Body of pancreas (tissue), 4 donors: ENCODE data around the gene NUMA1.

ENCODE experiments used
- POLR2A ChIP-seq, 3 donors: fragments of 450-650 bp; IDR thresholded peaks; one replicate each; pipeline ENCODE4 v1.6.1; 2016; ENCODE audit warnings: antibody characterized with exemption in 3 of 3, mild to moderate bottlenecking in 2 of 3
- TF ChIP-seq, protein P1 (sequence below), 7 experiments: fragments of 450-650 bp in 4 of 7; fragments of 200-600 bp in 3 of 7; sonication (generic) in 3 of 7; IDR thresholded peaks; one replicate each; pipeline ENCODE4 v1.5.1; 2016 to 2019; ENCODE audit warnings: antibody characterized with exemption in 7 of 7

DNA sequence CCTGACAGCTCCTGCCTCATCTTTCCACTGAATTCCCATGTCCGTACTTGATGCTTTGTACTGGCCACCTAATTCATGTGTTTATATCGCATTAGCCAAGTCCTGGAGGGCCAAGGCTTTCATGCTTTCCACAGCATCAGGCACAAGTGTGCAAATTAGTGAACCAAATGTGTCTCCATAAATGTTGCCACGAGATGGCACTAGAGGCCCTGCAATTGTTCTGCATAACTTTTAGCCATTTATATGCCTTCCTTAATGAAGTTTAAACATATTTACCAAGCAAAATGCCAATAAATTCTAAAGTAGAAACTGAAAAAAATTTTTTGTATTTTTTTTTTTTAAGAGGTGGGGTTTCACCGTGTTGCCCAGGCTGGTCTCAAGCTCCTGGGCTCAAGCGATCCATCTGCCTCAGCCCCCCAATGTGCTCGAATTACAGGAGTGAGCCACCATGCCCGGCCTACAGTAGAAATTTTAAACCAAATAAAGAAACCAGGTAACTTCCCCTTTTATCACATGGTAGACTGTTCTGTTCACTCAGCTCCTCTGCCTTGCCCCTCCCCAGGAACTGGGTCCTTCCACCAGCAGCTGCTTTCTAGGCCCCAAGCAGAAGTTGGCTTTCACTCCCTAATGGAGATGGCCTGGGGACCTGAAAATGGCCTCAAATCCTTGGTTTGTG, 102.5 kb downstream of the NUMA1 start:
- TF ChIP-seq, protein P1, sequence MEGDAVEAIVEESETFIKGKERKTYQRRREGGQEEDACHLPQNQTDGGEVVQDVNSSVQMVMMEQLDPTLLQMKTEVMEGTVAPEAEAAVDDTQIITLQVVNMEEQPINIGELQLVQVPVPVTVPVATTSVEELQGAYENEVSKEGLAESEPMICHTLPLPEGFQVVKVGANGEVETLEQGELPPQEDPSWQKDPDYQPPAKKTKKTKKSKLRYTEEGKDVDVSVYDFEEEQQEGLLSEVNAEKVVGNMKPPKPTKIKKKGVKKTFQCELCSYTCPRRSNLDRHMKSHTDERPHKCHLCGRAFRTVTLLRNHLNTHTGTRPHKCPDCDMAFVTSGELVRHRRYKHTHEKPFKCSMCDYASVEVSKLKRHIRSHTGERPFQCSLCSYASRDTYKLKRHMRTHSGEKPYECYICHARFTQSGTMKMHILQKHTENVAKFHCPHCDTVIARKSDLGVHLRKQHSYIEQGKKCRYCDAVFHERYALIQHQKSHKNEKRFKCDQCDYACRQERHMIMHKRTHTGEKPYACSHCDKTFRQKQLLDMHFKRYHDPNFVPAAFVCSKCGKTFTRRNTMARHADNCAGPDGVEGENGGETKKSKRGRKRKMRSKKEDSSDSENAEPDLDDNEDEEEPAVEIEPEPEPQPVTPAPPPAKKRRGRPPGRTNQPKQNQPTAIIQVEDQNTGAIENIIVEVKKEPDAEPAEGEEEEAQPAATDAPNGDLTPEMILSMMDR (IDR thresholded peaks at IDR 0.05), result peak; percentile 37 to 78 (median 68)
- no peak for TF ChIP-seq POLR2A (IDR thresholded peaks at IDR 0.05)
